Neural crest cell (in vitro differentiated cells): Measurements from ENCODE around the gene TLR8. TPM values are rescaled to one million over a fixed set of nuclear protein-coding genes. Genes with fewer than 3 reads are reported as not detected.

Source experiments
- DNase-seq: peaks from one replicate; pipeline ENCODE4 v3.0.0; 2021; ENCODE audit warnings: low read depth, mixed read lengths, low spot score
- H3K27ac Mint-ChIP-seq: one replicate; pipeline ENCODE4 v1.8.0; 2021; ENCODE audit warnings: mild to moderate bottlenecking, mixed read lengths; ENCODE audit not compliant: unreplicated experiment
- H3K27me3 Mint-ChIP-seq: 2 replicates; pipeline ENCODE4 v1.8.0; 2021; ENCODE audit warnings: low read depth, mild to moderate bottlenecking, mixed read lengths
- H3K36me3 Mint-ChIP-seq: 2 replicates; pipeline ENCODE4 v1.8.0; 2021; ENCODE audit warnings: low read depth, mild to moderate bottlenecking, mixed read lengths
- H3K4me1 Mint-ChIP-seq: 2 replicates; pipeline ENCODE4 v1.8.0; 2021; ENCODE audit warnings: mixed read lengths
- H3K4me3 Mint-ChIP-seq: one replicate; pipeline ENCODE4 v1.8.0; 2021; ENCODE audit warnings: mild to moderate bottlenecking, mixed read lengths
- H3K9me3 Mint-ChIP-seq: 2 replicates; pipeline ENCODE4 v1.8.0; 2021; ENCODE audit warnings: mixed read lengths
- total RNA-seq: library from RNA; stranded (reverse); gene quantifications from 2 replicates; pipeline ENCODE4 v1.2.1, GENCODE V29; 2021
- TF ChIP-seq, protein P1 (sequence below): fragments of 200-600 bp; sonication (generic); conservative IDR thresholded peaks from 2 replicates; pipeline ENCODE4 v1.5.0; 2021; ENCODE audit warnings: antibody characterized with exemption, mild to moderate bottlenecking

Gene TLR8
- total RNA-seq, 1 donor from 2014 or later, result not detected

DNA sequence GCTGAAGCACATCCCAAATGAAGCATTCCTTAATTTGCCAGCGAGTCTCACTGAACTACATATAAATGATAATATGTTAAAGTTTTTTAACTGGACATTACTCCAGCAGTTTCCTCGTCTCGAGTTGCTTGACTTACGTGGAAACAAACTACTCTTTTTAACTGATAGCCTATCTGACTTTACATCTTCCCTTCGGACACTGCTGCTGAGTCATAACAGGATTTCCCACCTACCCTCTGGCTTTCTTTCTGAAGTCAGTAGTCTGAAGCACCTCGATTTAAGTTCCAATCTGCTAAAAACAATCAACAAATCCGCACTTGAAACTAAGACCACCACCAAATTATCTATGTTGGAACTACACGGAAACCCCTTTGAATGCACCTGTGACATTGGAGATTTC, 14.6 kb downstream of the TLR8 start:
- Mint-ChIP-seq H3K36me3 (peaks cover 2% of the 10 kb centered on the region), H3K27me3 (no peaks in the 10 kb centered on the region), H3K4me1 (no peaks in the 10 kb centered on the region), H3K9me3 (peaks cover 15% of the 10 kb centered on the region), H3K27ac (no peak overlapping the region), H3K4me3 (no peak overlapping the region)
- no peak for DNase-seq
- TF ChIP-seq, protein P1, sequence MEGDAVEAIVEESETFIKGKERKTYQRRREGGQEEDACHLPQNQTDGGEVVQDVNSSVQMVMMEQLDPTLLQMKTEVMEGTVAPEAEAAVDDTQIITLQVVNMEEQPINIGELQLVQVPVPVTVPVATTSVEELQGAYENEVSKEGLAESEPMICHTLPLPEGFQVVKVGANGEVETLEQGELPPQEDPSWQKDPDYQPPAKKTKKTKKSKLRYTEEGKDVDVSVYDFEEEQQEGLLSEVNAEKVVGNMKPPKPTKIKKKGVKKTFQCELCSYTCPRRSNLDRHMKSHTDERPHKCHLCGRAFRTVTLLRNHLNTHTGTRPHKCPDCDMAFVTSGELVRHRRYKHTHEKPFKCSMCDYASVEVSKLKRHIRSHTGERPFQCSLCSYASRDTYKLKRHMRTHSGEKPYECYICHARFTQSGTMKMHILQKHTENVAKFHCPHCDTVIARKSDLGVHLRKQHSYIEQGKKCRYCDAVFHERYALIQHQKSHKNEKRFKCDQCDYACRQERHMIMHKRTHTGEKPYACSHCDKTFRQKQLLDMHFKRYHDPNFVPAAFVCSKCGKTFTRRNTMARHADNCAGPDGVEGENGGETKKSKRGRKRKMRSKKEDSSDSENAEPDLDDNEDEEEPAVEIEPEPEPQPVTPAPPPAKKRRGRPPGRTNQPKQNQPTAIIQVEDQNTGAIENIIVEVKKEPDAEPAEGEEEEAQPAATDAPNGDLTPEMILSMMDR, result no peak

DNA sequence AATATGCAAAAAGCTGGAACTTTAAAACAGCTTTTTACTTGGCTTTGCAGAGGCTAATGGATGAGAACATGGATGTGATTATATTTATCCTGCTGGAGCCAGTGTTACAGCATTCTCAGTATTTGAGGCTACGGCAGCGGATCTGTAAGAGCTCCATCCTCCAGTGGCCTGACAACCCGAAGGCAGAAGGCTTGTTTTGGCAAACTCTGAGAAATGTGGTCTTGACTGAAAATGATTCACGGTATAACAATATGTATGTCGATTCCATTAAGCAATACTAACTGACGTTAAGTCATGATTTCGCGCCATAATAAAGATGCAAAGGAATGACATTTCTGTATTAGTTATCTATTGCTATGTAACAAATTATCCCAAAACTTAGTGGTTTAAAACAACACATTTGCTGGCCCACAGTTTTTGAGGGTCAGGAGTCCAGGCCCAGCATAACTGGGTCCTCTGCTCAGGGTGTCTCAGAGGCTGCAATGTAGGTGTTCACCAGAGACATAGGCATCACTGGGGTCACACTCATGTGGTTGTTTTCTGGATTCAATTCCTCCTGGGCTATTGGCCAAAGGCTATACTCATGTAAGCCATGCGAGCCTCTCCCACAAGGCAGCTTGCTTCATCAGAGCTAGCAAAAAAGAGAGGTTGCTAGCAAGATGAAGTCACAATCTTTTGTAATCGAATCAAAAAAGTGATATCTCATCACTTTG, 15.6 kb downstream of the TLR8 start:
- TF ChIP-seq, protein P1, result no peak
- H3K4me3 Mint-ChIP-seq, result no peak overlapping the region
- H3K27ac Mint-ChIP-seq, result no peak overlapping the region
- H3K36me3 Mint-ChIP-seq, result peaks cover 2% of the 10 kb centered on the region
- no peak for DNase-seq
- H3K4me1 Mint-ChIP-seq, result no peaks in the 10 kb centered on the region
- H3K27me3 Mint-ChIP-seq, result no peaks in the 10 kb centered on the region
- H3K9me3 Mint-ChIP-seq, result peaks cover 13% of the 10 kb centered on the region

DNA sequence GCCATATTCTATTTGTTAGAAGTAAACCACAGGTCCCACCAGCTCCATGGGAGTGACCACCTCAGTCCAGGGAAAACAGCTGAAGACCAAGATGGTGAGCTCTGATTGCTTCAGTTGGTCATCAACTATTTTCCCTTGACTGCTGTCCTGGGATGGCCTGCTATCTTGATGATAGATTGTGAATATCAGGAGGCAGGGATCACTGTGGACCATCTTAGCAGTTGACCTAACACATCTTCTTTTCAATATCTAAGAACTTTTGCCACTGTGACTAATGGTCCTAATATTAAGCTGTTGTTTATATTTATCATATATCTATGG, 16.1 kb downstream of the TLR8 start:
- Mint-ChIP-seq H3K9me3 (peaks cover 13% of the 10 kb centered on the region), H3K36me3 (peaks cover 2% of the 10 kb centered on the region), H3K4me1 (no peaks in the 10 kb centered on the region), H3K4me3 (no peak overlapping the region), H3K27ac (no peak overlapping the region), H3K27me3 (no peaks in the 10 kb centered on the region)
- DNase-seq, result no peak
- TF ChIP-seq, protein P1, result no peak

DNA sequence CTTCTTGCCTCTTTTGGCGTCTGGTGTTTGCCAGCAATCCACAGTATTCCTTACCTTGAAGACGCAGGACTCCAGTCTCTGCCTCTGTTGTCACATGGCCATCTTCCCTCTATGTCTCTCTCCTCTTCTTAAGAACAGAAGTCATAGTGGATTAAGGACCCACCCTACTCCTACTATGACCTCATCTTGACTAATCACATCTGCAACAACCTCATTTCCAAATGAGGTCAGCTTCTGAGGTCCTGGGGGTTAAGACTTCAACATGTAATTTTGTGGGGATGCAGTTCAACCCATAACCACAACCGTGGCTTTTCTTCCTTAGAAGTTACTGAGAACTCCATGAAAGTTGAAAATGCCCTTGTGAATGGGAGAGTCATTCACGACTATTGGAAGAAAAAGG, 23.3 kb downstream of the TLR8 start:
- Mint-ChIP-seq H3K4me3 (no peak overlapping the region), H3K36me3 (peaks cover 5% of the 10 kb centered on the region), H3K27ac (no peak overlapping the region), H3K9me3 (peaks cover 25% of the 10 kb centered on the region), H3K4me1 (no peaks in the 10 kb centered on the region), H3K27me3 (no peaks in the 10 kb centered on the region)
- TF ChIP-seq, protein P1, result no peak
- DNase-seq, result no peak

DNA sequence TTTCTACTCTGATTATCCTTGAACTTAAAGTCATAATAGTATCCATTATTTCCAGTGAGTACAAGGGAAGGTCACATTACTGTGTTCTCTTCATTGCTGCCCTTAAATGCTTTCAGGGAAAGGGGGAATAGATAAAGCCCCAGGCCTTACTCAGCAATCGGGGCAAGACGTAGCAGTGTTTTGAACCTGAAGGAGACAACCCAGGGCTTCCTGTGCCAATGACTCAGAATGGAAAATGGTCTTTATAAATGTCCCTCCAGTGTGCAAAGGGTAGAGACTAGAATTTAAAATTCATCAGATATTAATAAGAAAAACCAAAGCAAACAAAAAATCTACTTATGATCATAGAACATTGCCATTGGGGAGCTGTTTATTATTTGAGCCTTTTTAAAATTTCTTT, 23.7 kb downstream of the TLR8 start:
- peaks cover 25% of the 10 kb centered on the region for H3K9me3 Mint-ChIP-seq

More for the DNA sequence above, 23.7 kb downstream of the TLR8 start:
- Mint-ChIP-seq H3K4me3 (no peak overlapping the region), H3K27ac (no peak overlapping the region), H3K27me3 (no peaks in the 10 kb centered on the region), H3K4me1 (no peaks in the 10 kb centered on the region), H3K36me3 (peaks cover 3% of the 10 kb centered on the region)
- DNase-seq, result no peak
- TF ChIP-seq, protein P1, result no peak
